ENCODE measurements around the gene MAJIN. TPM values are rescaled to one million over a fixed set of nuclear protein-coding genes. Genes with fewer than 3 reads are reported as not detected.

MAJIN gene
- total RNA-seq, 1 experiment from 2014 or later, result not detected

- DNase-seq (ENCODE audit: low read depth), result no peak
Observed at GRCh38 chr11:64911689-64912088, 60.2 kb downstream of the MAJIN start.

GRCh38 chr11:64911142-64911541 is 60.8 kb downstream of the MAJIN start:
- DNase-seq (ENCODE audit: low read depth), result no peak

GRCh38 chr11:64910451-64911093 is 61.3 kb downstream of the MAJIN start:
- DNase-seq (ENCODE audit: low read depth), result no peak

- DNase-seq (ENCODE audit: low read depth), result no peak
Observed at GRCh38 chr11:64909653-64910343, 62.1 kb downstream of the MAJIN start.

- DNase-seq (ENCODE audit: low read depth), result no peak
Observed at GRCh38 chr11:64908766-64909165, 63.1 kb downstream of the MAJIN start.

- DNase-seq (ENCODE audit: low read depth), result no peak
Observed at GRCh38 chr11:64906314-64906635, 65.6 kb downstream of the MAJIN start.

GRCh38 chr11:64905516-64906313 is 66.2 kb downstream of the MAJIN start:
- DNase-seq (ENCODE audit: low read depth), result no peak

- DNase-seq (ENCODE audit: low read depth), result no peak
Observed at GRCh38 chr11:64903291-64903833, 68.5 kb downstream of the MAJIN start.

- DNase-seq (ENCODE audit: low read depth), result no peak
Observed at GRCh38 chr11:64902102-64902900, 69.6 kb downstream of the MAJIN start.

GRCh38 chr11:64900774-64901173 is 71.1 kb downstream of the MAJIN start:
- no peak for DNase-seq (ENCODE audit: low read depth)

GRCh38 chr11:64900263-64900678 is 71.6 kb downstream of the MAJIN start:
- DNase-seq (ENCODE audit: low read depth), result peak; percentile 14

GRCh38 chr11:64898541-64898940 is 73.4 kb downstream of the MAJIN start:
- DNase-seq (ENCODE audit: low read depth), result no peak

GRCh38 chr11:64898076-64898445 is 73.8 kb downstream of the MAJIN start:
- DNase-seq (ENCODE audit: low read depth), result no peak

GRCh38 chr11:64897381-64898075 is 74.4 kb downstream of the MAJIN start:
- DNase-seq (ENCODE audit: low read depth), result no peak

- DNase-seq (ENCODE audit: low read depth), result no peak
Observed at GRCh38 chr11:64896448-64897022, 75.4 kb downstream of the MAJIN start.

GRCh38 chr11:64894812-64895452 is 77.0 kb downstream of the MAJIN start:
- no peak for DNase-seq (ENCODE audit: low read depth)

- DNase-seq (ENCODE audit: low read depth), result peak; percentile 63
Observed at GRCh38 chr11:64894070-64894811, 77.7 kb downstream of the MAJIN start.

- no peak for DNase-seq (ENCODE audit: low read depth)
Observed at GRCh38 chr11:64893194-64894069, 78.5 kb downstream of the MAJIN start.

GRCh38 chr11:64892838-64893193 is 79.1 kb downstream of the MAJIN start:
- DNase-seq (ENCODE audit: low read depth), result no peak
